H1 (cell line): ENCODE data around the gene ADARB2. TPM values are rescaled to one million over a fixed set of nuclear protein-coding genes. Genes with fewer than 3 reads are reported as not detected.

Source experiments
- CTCF ChIA-PET: fragments of 300-600 bp; sonication (Branson Sonifier 250); formaldehyde crosslinking; loops from one replicate; lab custom pipeline; 2021; ENCODE audit not compliant: partially characterized antibody; lab: Charles Lee
- POLR2A ChIA-PET: fragments of 300-600 bp; sonication (Branson Sonifier 250); formaldehyde crosslinking; loops from one replicate; lab custom pipeline; 2021; ENCODE audit warnings: inconsistent platforms; ENCODE audit not compliant: partially characterized antibody; lab: Charles Lee
- DNase-seq, 2 experiments: peaks; one replicate each; pipeline versions ENCODE4 v3.0.0 to v3.0.0-alpha.2; 2010 to 2022; ENCODE audit warnings: low spot score in 2 of 2, low read depth in 1 of 2, mixed read lengths in 1 of 2
- FAIRE-seq: peaks from 2 replicates; lab custom pipeline; 2011; peaks lifted over from hg19 to GRCh38; lab: Jason Lieb, UNC
- H2AFZ ChIP-seq: 2 replicates; pipeline ENCODE4 v1.8.1; 2012; ENCODE audit warnings: low read length, inconsistent platforms
- H2AK5ac ChIP-seq: 2 replicates; pipeline ENCODE4 v1.6.1; 2013; ENCODE audit warnings: low read depth, low read length
- H2BK120ac ChIP-seq: replicated peaks from 2 replicates; pipeline ENCODE3; 2013; ENCODE audit warnings: low read depth, low read length, inconsistent platforms
- H2BK12ac ChIP-seq: 2 replicates; pipeline ENCODE4 v1.6.1; 2013; ENCODE audit warnings: low read depth, low read length
- H2BK15ac ChIP-seq: 2 replicates; pipeline ENCODE4 v1.6.1; 2013; ENCODE audit warnings: low read length
- H2BK20ac ChIP-seq: 2 replicates; pipeline ENCODE4 v1.6.1; 2013; ENCODE audit warnings: low read length
- H2BK5ac ChIP-seq: 2 replicates; pipeline ENCODE4 v1.6.1; 2013; ENCODE audit warnings: low read depth, low read length
- H3K14ac ChIP-seq: 2 replicates; pipeline ENCODE4 v1.6.1; 2013; ENCODE audit warnings: inconsistent platforms; ENCODE audit not compliant: insufficient read length
- H3K18ac ChIP-seq: 2 replicates; pipeline ENCODE4 v1.6.1; 2013; ENCODE audit warnings: low read length; ENCODE audit errors: extremely low read depth
- H3K23ac ChIP-seq: 2 replicates; pipeline ENCODE4 v1.6.1; 2013; ENCODE audit warnings: inconsistent platforms; ENCODE audit not compliant: insufficient read length
- H3K23me2 ChIP-seq: 2 replicates; pipeline ENCODE4 v1.6.1; 2013; ENCODE audit warnings: low read depth, low read length
- H3K27ac ChIP-seq: 2 replicates; pipeline ENCODE4 v1.6.1; 2011; ENCODE audit warnings: low read depth, low read length, inconsistent platforms
- H3K27me3 ChIP-seq, 4 experiments: replicated peaks in 1 of 4; 1 replicate in 1 of 4; 2 replicates in 3 of 4; pipeline versions ENCODE4 v1.6.1 to v1.8.1; 2011 to 2013; ENCODE audit warnings: low read length in 3 of 4, mild to moderate bottlenecking in 3 of 4, inconsistent platforms in 2 of 4, mixed read lengths in 2 of 4, moderate library complexity in 1 of 4; ENCODE audit not compliant: control insufficient read depth in 3 of 4, insufficient read depth in 3 of 4; ENCODE audit errors: extremely low read depth in 1 of 4
- H3K36me3 ChIP-seq, 4 experiments: 2 replicates each; pipeline versions ENCODE4 v1.6.1 to v1.8.1; 2011 to 2013; ENCODE audit warnings: mild to moderate bottlenecking in 4 of 4, low read length in 3 of 4, moderate library complexity in 2 of 4, control low read depth in 1 of 4, inconsistent platforms in 1 of 4; ENCODE audit not compliant: insufficient read depth in 4 of 4, control insufficient read depth in 2 of 4
- H3K4ac ChIP-seq: replicated peaks from 2 replicates; pipeline ENCODE3; 2013; ENCODE audit warnings: low read length, low read depth, mixed read lengths, inconsistent platforms; ENCODE audit not compliant: insufficient read length
- H3K4me1 ChIP-seq, 4 experiments: replicated peaks in 1 of 4; 1 replicate in 1 of 4; 2 replicates in 3 of 4; pipeline versions ENCODE4 v1.6.1 to v1.8.1; 2011 to 2013; ENCODE audit warnings: low read length in 3 of 4, inconsistent platforms in 2 of 4, mixed read lengths in 1 of 4; ENCODE audit not compliant: insufficient read depth in 4 of 4, control insufficient read depth in 3 of 4
- H3K4me2 ChIP-seq, 2 experiments: 2 replicates each; pipeline versions ENCODE4 v1.6.1 to v1.8.1; 2011 to 2013; ENCODE audit warnings: low read depth in 2 of 2, low read length in 2 of 2, control low read depth in 1 of 2, inconsistent platforms in 1 of 2, mild to moderate bottlenecking in 1 of 2; ENCODE audit not compliant: insufficient read depth in 1 of 2
- H3K4me3 ChIP-seq, 4 experiments: fragments of 200-600, 300-600 bp in 1 of 4; sonication (generic), shearing (Covaris generic), sonication (Bioruptor Twin) in 1 of 4; 2 replicates each; pipeline versions ENCODE4 v1.5.1 to v1.8.1; 2011 to 2016; ENCODE audit warnings: low read length in 4 of 4, low read depth in 3 of 4, control low read depth in 2 of 4, inconsistent platforms in 2 of 4, mild to moderate bottlenecking in 2 of 4, mixed read lengths in 1 of 4, moderate library complexity in 1 of 4; ENCODE audit not compliant: insufficient read depth in 2 of 4; ENCODE audit errors: extremely low read depth in 1 of 4
- H3K56ac ChIP-seq: replicated peaks from 2 replicates; pipeline ENCODE3; 2013; ENCODE audit warnings: low read depth, mild to moderate bottlenecking, mixed read lengths, low read length, inconsistent platforms; ENCODE audit not compliant: insufficient read length
- H3K79me1 ChIP-seq: 2 replicates; pipeline ENCODE4 v1.6.1; 2013; ENCODE audit warnings: low read depth, low read length, control low read depth
- H3K79me2 ChIP-seq, 2 experiments: 2 replicates each; pipeline versions ENCODE4 v1.6.1 to v1.8.1; 2012 to 2013; ENCODE audit warnings: low read length in 2 of 2, mild to moderate bottlenecking in 2 of 2, inconsistent platforms in 1 of 2; ENCODE audit not compliant: insufficient read depth in 2 of 2, control insufficient read depth in 1 of 2
- H3K9ac ChIP-seq, 4 experiments: replicated peaks in 1 of 4; 1 replicate in 1 of 4; 2 replicates in 3 of 4; pipeline versions ENCODE4 v1.6.1 to v1.8.1; 2011 to 2013; ENCODE audit warnings: low read depth in 3 of 4, low read length in 3 of 4, control low read depth in 2 of 4, mild to moderate bottlenecking in 2 of 4, moderate library complexity in 2 of 4, inconsistent platforms in 1 of 4; ENCODE audit errors: extremely low read depth in 1 of 4
- H3K9me3 ChIP-seq, 2 experiments: 2 replicates each; pipeline versions ENCODE4 v1.6.1 to v1.8.1; 2012 to 2013; ENCODE audit warnings: mild to moderate bottlenecking in 2 of 2, moderate library complexity in 2 of 2, control low read depth in 1 of 2, inconsistent platforms in 1 of 2, low read depth in 1 of 2, low read length in 1 of 2, mixed read lengths in 1 of 2; ENCODE audit not compliant: insufficient read depth in 2 of 2
- H4K20me1 ChIP-seq, 2 experiments: replicated peaks in 1 of 2; 2 replicates each; pipeline versions ENCODE3 to v1.8.1; 2011 to 2013; ENCODE audit warnings: inconsistent platforms in 2 of 2, low read length in 2 of 2, mild to moderate bottlenecking in 1 of 2; ENCODE audit not compliant: insufficient read depth in 2 of 2, control insufficient read depth in 1 of 2
- H4K5ac ChIP-seq: 2 replicates; pipeline ENCODE4 v1.6.1; 2013; ENCODE audit warnings: low read length, low read depth, mixed read lengths, inconsistent platforms; ENCODE audit not compliant: insufficient read length
- H4K8ac ChIP-seq: 2 replicates; pipeline ENCODE4 v1.8.0; 2013; ENCODE audit warnings: mild to moderate bottlenecking, moderate library complexity, low read length, inconsistent platforms; ENCODE audit not compliant: insufficient read depth; ENCODE audit errors: extremely low read depth
- H4K91ac ChIP-seq: replicated peaks from 2 replicates; pipeline ENCODE3; 2013; ENCODE audit warnings: low read length, mixed read lengths, inconsistent platforms; ENCODE audit not compliant: insufficient read length
- CBX8 ChIP-seq: fragments of 300-800, 300-1000 bp; sonication (generic); IDR thresholded peaks from 2 replicates; pipeline ENCODE4 v1.7.1; 2016; ENCODE audit warnings: low read depth, low read length, borderline replicate concordance
- CHD2 ChIP-seq: IDR thresholded peaks from 2 replicates; pipeline ENCODE4 v1.6.1; 2012; ENCODE audit warnings: low read length, improper control_type of control experiment
- FOSL1 ChIP-seq: IDR thresholded peaks from 2 replicates; pipeline ENCODE4 v1.6.1; 2011; ENCODE audit warnings: mild to moderate bottlenecking, low read depth, low read length, moderate library complexity; ENCODE audit not compliant: insufficient read depth
- GABPA ChIP-seq: IDR thresholded peaks from 2 replicates; pipeline ENCODE4 v1.6.1; 2011; ENCODE audit warnings: mild to moderate bottlenecking, low read length, moderate library complexity, borderline replicate concordance; ENCODE audit not compliant: insufficient read depth
- POU5F1 ChIP-seq: IDR thresholded peaks from 2 replicates; pipeline ENCODE4 v1.6.1; 2011; ENCODE audit warnings: low read depth, mild to moderate bottlenecking, low read length, moderate library complexity
- RFX5 ChIP-seq: IDR thresholded peaks from 2 replicates; pipeline ENCODE4 v1.6.1; 2011; ENCODE audit warnings: low read depth, low read length, improper control_type of control experiment, borderline replicate concordance
- SP4 ChIP-seq: IDR thresholded peaks from 2 replicates; pipeline ENCODE4 v1.6.1; 2012; ENCODE audit warnings: low read length, inconsistent platforms
- SRF ChIP-seq: IDR thresholded peaks from 2 replicates; pipeline ENCODE4 v1.6.1; 2011; ENCODE audit warnings: mild to moderate bottlenecking, low read depth, low read length, moderate library complexity
- SUZ12 ChIP-seq: fragments of 200-600 bp; sonication (generic); IDR thresholded peaks from 2 replicates; pipeline ENCODE4 v1.6.1; 2012; ENCODE audit warnings: mild to moderate bottlenecking, inconsistent platforms, low read length, moderate library complexity, mixed read lengths
- WGBS, 2 experiments: shearing (Covaris generic) in 1 of 2; methylation state at CpG; one replicate each; pipeline versions ENCODE4 v1.1.6 to v1.1.7; 2013 to 2015; ENCODE audit warnings: low lambda C conversion rate in 2 of 2, mixed read lengths in 2 of 2, inconsistent platforms in 1 of 2, low coverage in 1 of 2, missing lambda C conversion rate in 1 of 2; ENCODE audit not compliant: insufficient replicate concordance in 2 of 2, insufficient coverage in 1 of 2, insufficient read length in 1 of 2; ENCODE audit errors: extremely low coverage in 1 of 2, missing lambda C conversion rate in 1 of 2; 5-methylcytosine and 5-hydroxymethylcytosine counted together
- polyA plus RNA-seq, 7 experiments: library from polyadenylated mRNA; depleted of rRNA in 3 of 7; stranded (reverse) in 5 of 7; unstranded in 2 of 7; fragments of >200 nt in 5 of 7; fragments of 200-250 nt in 2 of 7; gene quantifications; 1 replicate in 5 of 7; 2 replicates in 1 of 7; 4 replicates in 1 of 7; pipeline versions ENCODE4 v1.2.1 to v1.2.3, GENCODE V29; 2011 to 2013; ENCODE audit warnings: missing spikeins in 2 of 7, mixed read lengths in 2 of 7
- total RNA-seq: library from RNA; stranded (reverse); fragmentation: NEBNext Ultra II Directional; extraction: Animal tissue kit (Norgen Biotek cat#: 25700); gene quantifications from 2 replicates; pipeline ENCODE4 v1.2.1, GENCODE V29; 2021
- TF ChIP-seq, protein P1 (sequence below): IDR thresholded peaks from 2 replicates; pipeline ENCODE4 v1.6.1; 2012; ENCODE audit warnings: inconsistent platforms

Gene ADARB2
- total and polyA plus RNA-seq, 2 of the 8 experiments (the other 6 are each of a cell fraction or from before 2014, with no cell fraction given) = 2.2 to 2.8 TPM

DNA sequence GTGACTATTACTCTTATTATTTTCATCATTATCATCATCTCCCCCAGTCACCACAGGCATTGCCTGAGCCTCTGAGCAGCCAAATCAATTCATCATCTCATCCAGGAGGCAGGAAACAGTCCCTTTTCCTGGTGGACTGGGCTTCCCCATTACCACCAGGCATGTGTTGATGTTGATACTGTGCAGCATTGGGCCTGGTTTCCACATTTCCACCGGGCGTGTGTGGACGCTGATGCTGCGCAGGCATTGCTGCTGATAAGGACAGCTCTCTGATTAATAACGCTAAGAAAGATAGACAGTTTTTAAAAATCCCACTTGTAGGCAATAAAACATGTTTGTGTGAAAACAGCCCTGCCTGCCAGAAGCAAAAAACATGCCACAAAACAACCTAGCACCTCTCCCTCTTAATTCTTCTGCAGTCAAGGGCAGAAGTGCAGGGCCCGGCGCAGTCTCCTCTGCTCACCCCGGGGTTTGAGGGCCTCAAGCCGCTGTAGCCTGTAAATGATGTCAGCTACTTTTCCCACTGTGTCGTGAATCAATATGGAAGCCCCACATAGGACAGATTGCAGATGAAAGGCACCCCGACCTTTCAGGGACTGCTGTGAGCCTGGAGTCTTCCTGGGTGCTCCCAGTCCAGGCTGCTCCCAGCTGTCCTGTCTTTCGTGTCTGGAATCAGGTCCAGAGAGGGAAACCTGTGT, 465.1 kb downstream of the ADARB2 start:
- Histone ChIP-seq H3K4me1 (no peaks in the 10 kb centered on the region), H2AFZ (no peak overlapping the region), H2BK12ac (no peak overlapping the region), H3K4me2 (no peak overlapping the region), H4K91ac (no peak overlapping the region), H3K4me3 (no peak overlapping the region), H2BK120ac (no peak overlapping the region), H3K56ac (no peak overlapping the region), H3K9me3 (no peaks in the 10 kb centered on the region), H2BK15ac (no peak overlapping the region), H4K5ac (no peak overlapping the region), H3K36me3 (no peaks in the 10 kb centered on the region), H3K4ac (no peak overlapping the region), H3K27ac (no peak overlapping the region), H3K79me1 (no peaks in the 10 kb centered on the region), H3K79me2 (no peaks in the 10 kb centered on the region), H3K14ac (no peak overlapping the region), H4K20me1 (no peaks in the 10 kb centered on the region), H3K18ac (no peak overlapping the region), H2BK5ac (no peak overlapping the region), H3K9ac (no peak overlapping the region), H2AK5ac (no peak overlapping the region), H3K27me3 (no peaks in the 10 kb centered on the region), H4K8ac (no peak overlapping the region), H2BK20ac (no peak overlapping the region), H3K23me2 (no peaks in the 10 kb centered on the region), H3K23ac (no peak overlapping the region)
- ChIA-PET CTCF (no interaction called here), POLR2A (no interaction called here)
- TF ChIP-seq FOSL1 = no peak
- TF ChIP-seq SUZ12 = no peak
- TF ChIP-seq, protein P1, sequence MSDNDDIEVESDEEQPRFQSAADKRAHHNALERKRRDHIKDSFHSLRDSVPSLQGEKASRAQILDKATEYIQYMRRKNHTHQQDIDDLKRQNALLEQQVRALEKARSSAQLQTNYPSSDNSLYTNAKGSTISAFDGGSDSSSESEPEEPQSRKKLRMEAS = no peak
- TF ChIP-seq GABPA = no peak
- no peak for TF ChIP-seq SRF
- TF ChIP-seq RFX5 = no peak
- no peak for TF ChIP-seq CHD2
- no peak for TF ChIP-seq POU5F1
- TF ChIP-seq CBX8 = no peak
- no peak for TF ChIP-seq SP4
- 89% methylated on average over 12 of the region's 12 CpGs; no CpG with 5 or more reads in 1 of the 2 experiments for WGBS, 2 experiments
- FAIRE-seq (no peak), DNase-seq (no peak)
